22Rv1 (cell line): Measurements from ENCODE around the gene ITPR2.

Experiments
- ZFX ChIP-seq: fragments of 450-650 bp; IDR thresholded peaks from 2 replicates; pipeline ENCODE4 v1.6.1; 2017; ENCODE audit warnings: antibody characterized with exemption, borderline replicate concordance
- TF ChIP-seq, protein P1 (sequence below): fragments of 450-650 bp; IDR thresholded peaks from 2 replicates; pipeline ENCODE4 v1.5.1; 2017; ENCODE audit warnings: mild to moderate bottlenecking

DNA sequence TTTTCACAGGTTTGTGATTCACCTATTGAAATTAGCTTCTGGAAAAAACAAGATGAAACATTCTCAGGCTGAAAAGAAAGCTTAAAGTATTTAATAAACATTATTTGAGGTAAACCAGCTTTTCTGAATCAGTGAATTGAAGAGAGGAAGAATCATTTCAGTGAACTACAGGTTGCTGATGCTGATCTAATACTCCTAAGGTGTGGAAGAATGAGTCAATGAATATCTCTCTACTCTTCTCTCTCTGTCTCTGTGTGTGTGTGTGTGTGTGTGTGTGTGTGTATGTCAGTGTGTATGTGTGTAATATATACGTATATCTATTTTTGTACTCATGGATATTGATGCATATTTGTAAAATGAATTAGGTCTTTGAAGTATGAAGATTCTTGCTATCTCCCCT, 325.4 kb downstream of the ITPR2 start:
- TF ChIP-seq, protein P1, sequence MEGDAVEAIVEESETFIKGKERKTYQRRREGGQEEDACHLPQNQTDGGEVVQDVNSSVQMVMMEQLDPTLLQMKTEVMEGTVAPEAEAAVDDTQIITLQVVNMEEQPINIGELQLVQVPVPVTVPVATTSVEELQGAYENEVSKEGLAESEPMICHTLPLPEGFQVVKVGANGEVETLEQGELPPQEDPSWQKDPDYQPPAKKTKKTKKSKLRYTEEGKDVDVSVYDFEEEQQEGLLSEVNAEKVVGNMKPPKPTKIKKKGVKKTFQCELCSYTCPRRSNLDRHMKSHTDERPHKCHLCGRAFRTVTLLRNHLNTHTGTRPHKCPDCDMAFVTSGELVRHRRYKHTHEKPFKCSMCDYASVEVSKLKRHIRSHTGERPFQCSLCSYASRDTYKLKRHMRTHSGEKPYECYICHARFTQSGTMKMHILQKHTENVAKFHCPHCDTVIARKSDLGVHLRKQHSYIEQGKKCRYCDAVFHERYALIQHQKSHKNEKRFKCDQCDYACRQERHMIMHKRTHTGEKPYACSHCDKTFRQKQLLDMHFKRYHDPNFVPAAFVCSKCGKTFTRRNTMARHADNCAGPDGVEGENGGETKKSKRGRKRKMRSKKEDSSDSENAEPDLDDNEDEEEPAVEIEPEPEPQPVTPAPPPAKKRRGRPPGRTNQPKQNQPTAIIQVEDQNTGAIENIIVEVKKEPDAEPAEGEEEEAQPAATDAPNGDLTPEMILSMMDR = no peak
- no peak for TF ChIP-seq ZFX
